Epithelial cell of prostate (primary cell): ENCODE measurements around the gene EFCC1.

Experiments used
- DNase-seq: peaks from one replicate; pipeline ENCODE4 v3.0.0-alpha.2; 2011; ENCODE audit warnings: low read depth, low spot score
- H3K27ac ChIP-seq: fragments of 450-650 bp; 2 replicates; pipeline ENCODE4 v1.5.1; 2017; ENCODE audit warnings: mild to moderate bottlenecking

The EFCC1 gene

DNA sequence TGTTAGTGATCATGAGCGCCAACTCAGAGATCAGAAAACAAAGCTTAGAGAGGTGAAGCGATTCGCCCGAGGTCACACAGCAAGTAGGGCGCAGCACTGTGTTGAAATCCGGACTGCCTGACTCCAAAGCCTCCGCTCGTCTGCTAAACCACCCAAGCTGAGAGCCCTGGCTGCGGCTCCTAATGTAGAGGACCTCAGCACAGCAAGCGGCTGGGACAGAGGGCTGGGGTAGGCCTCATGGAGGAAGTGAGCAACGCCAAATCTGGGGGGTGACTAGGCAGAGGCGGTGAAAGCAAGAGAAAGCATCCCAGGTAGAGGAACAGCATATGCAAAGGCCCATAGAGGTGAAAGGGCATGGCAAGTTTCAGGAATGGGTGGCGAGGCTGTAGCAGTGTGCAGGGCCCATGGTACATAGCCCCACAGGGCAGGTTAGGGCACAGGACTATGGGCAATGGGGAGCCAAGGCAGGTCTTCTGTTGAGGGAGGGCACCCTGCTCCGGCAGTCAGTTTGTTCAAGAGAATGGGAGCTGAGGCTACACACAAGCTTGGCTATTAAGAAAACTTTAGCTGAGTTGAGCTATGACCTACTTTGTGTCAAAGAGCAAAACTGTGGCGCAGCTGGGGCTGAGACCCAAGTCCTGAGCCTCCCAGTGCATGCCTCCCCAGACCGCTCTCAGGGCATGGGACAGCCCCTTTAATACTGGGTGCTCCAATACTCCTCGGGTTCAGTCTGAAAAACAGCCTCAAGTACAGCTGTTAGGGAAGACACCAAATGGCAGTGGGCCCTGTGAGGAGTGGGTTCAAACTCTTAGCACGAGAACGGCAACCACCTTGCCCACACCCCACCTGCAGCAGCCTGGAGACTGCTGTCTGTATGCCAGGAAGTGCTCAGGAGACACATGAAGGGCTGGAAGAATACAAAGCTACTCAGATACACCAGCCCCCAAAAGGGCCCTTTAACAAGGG is 6.2 kb upstream of the EFCC1 start:
- no peak overlapping the region for H3K27ac ChIP-seq
- DNase-seq = no peak

DNA sequence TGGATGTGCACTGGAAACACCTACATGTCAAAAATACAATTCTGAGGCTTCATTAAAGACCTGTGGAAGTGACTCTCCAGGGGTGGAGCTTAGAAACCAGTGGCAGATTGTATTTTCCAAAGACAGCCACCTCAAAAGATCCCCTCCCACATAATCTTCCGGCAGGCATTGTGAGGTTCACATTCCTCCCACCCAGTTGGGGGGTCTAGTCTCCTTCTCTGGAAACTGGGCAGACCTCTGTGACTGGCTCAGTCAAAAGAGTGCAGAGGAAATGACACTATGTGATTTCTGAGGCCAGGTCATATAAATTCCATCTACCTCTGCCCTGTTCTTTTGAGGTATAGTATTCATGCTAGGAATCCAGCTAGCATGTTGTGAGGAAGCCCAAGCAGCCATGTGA is 5.4 kb upstream of the EFCC1 start:
- H3K27ac ChIP-seq = no peak overlapping the region

DNA sequence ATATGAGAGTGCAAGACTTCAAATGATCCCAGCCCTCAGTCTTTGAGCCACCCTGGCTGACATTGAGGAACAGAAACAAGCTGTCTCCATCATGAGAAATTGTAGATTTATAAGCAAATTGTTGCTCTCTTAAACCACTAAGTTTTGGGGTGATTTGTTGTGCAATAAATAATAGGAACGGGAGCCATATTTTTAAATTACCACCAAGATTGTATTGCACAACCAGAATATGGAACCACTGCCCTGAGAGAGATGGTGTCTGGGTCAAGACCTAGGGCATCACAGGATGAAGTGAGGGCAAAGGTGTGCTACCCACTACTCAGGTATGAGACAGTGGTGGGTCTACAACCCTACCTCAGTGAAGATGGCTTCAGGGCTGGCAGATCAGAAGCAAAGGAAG is 4.9 kb upstream of the EFCC1 start:
- no peak overlapping the region for H3K27ac ChIP-seq
- DNase-seq = no peak

More for the DNA sequence above, 5.4 kb upstream of the EFCC1 start:
- DNase-seq = no peak

DNA sequence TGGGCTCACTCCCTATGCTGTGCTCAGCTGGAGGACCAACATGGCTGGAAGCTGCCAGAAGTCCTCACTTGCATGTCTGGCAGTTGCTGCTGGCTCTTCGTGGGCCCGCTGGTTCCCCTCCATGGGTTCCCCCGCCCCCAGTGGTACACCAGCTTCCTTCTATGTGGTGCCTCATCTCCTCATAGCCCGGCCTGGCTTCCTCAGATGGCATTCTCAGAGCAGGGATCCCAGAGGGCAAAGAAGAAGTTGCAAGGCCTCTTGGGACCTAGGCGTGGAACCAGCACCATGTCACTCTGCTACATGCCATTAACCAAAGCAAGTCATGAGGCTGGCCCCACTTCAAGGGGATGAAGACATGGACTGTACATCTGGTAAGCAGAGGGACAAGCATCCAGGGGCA is 4.4 kb upstream of the EFCC1 start:
- DNase-seq = no peak
- H3K27ac ChIP-seq = no peak overlapping the region

DNA sequence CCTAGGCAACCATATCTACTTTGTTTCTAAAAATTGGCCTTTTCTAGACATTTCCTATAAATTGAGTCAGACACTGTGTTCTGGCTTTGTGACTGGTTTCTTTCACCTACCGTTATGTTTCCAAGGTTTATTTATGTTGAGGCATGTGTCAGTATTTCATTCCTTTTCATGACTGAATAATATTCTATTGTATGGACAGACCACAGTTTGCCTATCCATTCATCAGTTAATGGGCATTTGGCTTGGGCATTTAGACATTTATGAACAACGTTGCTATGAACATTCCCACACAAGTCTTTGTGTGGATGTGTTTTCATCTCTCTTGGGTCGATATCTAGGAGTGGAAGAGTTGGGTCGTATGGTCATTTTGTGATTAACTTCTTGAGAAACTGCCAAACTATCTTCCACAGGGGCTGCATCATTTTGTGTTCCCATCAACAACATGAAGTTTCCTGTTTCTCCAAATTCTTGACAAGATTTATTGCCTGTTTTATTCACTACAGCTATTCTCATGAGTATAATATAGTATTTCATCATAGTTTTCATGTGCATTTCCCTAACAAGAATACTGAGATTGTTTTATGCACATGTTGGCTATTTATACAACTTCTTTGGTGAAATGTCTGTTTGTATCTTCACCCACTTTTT is 3.5 kb upstream of the EFCC1 start:
- H3K27ac ChIP-seq = no peak overlapping the region
- DNase-seq = no peak

DNA sequence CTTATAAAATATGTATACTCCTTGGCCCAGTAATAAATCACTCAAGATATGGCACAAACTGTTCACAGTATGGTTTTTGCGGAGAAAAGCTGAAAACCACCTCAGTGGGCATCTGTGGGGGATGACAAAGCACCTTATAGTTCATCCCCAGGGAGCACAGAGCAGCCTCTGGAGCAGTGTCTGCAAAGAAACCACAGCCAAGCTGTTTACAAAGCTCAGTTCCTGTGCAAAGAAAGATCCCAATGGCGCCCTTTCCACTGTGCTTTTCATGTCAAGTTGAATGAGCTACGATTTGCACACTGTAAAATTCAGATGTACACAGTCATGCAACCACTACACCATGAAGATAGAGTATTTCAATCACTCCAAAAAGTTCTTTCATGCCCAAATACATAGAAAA is 2.5 kb upstream of the EFCC1 start:
- H3K27ac ChIP-seq = no peak overlapping the region
- DNase-seq = no peak

DNA sequence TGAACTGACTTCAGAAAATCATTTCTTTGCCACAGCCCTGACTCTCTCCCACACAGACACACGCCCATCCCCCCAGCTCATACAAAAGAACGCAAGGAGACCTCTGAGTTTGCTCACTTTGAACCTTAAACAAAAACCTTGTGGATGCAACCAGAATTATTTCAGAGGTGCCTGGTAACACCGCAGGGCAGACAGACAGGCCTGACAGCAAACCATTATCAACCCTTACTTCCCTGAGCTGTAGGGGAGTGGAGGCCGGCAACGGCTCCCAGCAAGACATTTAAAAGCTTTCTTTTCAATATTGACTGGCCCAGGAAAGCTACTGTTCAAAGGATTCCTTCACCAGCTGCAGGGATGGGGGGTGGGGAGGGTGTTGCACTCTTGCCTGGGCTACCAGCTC is 2.0 kb upstream of the EFCC1 start:
- no peak for DNase-seq
- no peak overlapping the region for H3K27ac ChIP-seq

DNA sequence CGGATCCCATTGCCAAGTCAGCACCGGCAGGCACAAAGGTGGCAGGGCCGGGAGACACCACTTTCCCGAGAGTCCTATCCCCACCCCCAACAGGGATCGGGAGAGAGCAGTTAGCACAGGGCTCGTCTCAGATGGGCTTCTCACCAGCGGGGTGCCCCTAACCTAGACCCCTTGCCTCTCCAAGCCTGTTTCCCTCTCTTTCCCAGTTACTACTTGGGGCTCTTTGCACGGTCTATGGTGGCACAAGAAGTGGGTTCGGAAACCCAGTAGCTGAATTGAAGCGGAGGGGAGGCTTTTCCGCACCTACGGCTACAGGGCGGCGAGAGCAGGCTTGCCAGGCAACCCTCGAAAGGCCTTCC is 383 bp upstream of the EFCC1 start:
- H3K27ac ChIP-seq = no peak overlapping the region
- DNase-seq = no peak

DNA sequence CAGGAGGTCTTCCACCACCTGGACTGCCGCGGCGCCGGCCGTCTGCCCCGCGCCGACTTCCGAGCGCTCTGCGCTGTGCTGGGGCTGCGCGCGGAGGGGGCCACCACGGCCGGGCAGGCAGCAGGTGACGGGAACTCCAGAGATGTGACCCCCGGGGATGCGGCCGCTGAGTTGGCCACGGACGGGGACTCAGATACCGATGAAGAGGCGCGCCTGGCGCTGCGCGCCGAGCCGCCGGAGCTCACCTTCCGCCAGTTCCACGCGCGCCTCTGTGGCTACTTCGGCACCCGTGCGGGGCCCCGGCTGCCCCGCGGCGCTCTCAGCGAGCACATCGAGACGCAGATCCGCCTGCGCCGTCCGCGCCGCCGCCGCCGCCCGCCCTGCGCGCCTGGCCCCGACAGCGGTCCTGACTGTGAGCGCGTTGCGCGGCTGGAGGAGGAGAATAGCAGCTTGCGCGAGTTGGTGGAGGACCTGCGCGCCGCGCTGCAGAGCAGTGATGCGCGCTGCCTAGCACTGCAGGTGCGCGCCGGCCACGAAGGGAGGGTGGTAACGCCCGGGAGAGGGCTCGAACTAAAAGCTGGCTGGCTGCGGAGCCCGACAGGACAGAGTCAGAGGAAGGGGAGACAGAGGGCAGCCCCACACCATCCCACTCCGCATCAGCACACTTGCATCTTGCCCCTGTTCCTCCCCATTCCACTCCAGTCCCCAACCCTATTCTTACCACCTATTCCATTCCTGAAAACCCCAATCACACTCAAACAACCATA is 885 bp downstream of the EFCC1 start:
- no peak for DNase-seq
- H3K27ac ChIP-seq = no peak overlapping the region

DNA sequence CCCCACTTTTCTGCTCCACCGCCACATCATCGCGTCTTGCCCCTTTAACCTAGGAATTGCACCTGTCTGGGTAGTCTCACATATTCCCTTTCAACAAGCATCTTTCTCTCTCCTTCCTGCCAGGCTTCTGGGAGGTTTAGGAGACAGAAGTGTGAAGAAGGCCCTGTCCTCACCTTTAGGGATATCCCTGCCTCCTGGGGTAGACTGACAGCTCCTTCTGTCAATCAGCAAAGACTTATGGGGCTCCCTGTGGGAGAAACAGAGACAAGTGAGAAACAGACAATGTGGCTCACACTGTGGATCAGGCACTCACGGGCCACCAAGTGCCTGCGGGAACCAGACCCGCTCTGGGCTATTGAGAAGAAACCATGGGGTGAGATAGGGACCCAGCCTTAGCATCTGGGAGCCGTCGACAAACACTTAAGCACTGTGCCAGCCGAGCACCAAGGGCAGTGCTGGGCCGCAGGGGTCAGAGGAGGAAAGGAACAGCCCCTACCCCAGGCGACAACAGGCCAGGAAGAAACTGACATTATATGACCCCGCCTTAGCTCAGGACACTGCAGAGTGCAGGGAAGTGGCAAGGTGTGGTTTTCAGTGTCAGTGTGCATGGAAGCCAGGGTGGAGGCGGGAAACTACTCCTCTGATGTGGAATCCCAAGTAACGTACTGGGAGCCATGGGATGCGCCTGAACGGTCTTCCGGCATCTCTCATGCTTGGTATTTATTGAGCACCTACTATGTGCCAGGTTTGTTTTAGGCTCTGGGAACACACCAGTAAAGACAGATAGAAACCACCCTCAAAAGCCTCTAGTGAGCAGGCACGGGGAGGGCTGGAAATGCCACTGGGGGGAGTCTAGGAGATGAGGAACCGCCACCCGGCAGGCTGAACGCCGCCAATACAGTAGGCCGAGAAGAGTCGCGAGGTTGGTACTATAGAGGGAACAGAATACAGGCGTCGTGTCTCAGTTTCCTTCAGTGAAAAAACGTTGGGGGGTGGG is 1.8 kb downstream of the EFCC1 start:
- H3K27ac ChIP-seq = no peak overlapping the region

DNA sequence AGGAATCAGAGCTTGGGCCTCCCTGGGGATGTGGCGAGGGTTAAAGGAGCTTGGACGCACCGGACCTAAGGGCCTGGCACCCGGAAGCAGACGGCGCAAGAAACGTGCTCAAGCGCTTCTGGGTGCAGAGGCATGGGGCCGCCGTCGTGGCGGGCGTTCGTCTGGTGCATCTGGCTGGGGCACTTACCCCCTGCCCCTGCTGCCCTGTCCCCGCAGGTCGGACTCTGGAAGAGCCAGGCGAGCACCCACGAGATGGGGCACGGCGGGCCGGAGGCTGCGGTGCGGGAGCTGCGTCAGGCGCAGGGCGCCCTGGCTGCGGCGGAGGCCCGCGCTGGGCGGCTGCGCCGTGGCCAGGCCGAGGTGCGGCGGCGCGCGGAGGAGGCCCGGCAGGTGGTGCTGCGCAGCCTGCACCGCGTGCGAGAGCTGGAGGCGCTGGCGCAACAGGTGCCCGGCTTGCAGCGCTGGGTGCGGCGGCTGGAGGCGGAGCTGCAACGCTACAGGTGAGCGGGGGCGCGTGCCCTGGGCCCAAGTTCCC is 2.5 kb downstream of the EFCC1 start:
- no peak for DNase-seq

More for the DNA sequence above, 1.8 kb downstream of the EFCC1 start:
- no peak for DNase-seq

DNA sequence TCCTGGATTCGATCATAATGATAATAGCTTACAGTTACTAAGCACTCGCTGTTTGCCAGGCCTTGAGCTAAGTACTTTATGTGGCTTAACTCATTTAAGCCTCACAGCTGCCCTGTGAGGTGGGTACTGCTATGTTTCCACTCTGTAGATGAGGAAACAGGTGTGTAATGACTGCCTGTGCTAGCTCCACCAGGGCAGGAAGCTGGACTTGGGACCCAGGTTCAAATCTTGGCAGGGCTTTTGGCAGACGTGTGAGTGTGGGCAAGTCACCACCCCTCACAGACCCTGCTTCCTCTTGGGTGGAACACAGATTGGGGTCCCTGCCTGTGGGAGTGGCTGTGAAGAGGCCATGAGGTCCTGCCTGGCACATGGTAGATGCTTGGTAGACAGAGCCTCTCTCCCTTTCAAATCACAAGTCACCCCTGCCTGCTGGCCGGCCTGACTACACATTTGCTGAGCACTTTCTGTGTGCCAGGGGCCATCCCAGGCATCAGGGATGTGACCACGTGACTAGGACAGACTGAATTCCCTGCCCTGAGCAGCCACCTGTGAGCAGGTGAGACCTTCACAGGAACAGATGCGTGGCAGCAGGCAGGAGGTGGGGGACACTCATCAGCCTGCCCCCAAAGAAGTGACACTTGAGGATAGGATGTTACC is 3.7 kb downstream of the EFCC1 start:
- DNase-seq = no peak
- H3K27ac ChIP-seq = no peak overlapping the region

More for the DNA sequence above, 2.5 kb downstream of the EFCC1 start:
- H3K27ac ChIP-seq = no peak overlapping the region

DNA sequence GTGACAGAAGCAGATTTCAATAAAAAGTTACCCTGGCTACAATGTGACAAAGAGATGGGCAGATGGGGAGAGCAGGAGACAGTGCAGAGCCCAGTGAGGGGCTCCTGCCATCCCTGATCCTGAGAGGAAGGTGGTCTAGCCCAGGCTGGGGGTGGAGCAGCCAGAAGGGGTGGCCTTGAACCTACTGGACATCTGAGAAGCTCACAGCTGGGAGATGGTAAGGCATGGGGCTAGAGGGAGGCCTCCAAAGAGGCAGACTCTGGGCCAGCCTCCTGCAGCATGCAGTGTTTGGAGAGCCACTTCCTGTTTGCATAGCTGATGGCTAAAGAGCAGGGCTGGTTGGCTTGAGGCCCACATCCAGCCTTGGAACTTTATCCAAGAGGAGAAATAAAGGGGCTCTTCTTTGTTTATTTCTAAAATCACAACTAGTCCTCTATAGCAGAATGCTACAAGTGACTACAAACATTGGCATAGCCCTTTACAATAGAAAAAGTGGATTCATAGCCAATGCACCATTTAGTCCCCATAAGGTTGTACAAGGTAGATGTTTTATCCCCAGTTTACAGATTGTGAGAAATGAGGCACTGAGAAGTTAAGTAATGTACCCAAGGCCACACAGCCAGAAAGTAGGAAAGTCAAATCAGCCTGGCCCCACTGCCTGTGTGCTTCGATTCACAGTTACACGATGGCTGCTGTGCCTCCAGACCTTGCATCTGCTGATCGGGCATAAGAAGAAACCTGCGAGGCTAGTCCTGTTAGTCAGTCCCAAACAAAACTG is 4.6 kb downstream of the EFCC1 start:
- DNase-seq = no peak
- no peak overlapping the region for H3K27ac ChIP-seq

DNA sequence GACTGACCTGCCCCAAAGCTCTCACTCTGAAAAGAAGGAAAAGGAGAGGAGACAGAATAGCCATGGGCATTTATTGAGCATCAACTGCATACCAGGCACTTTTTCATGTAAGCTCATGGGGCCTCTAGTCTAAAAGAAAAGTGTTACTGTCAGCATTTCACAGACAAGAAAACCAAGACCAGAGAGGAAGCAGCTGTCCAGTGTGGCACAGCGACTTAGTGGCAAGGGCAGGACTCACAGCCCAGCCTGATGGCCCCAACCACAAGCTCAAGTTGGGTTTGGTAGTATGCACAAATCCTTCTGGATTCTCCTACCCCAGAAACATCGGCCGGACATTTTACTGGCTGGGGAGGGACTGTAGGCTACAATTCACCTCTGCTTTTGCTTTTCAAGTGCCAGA is 5.8 kb downstream of the EFCC1 start:
- H3K27ac ChIP-seq = no peak overlapping the region

DNA sequence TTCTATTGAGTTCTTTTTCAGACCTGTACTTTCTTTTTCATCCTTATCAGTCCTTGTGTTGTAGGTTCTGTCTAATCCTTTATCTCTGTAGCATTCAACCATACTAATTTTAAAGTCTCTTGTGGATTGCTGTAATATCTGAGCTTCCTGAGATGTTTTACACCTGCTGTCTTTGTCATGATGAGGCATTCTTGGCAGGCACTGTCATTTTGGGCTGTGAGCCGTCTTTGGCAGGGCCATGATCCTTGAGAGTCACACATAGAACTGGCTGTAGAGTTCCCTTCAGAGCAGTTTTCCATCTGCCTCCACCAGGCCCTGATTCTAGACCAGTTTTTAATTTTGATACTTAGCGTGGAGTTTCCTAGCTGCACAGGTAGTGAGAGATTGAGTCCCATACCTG is 6.7 kb downstream of the EFCC1 start:
- no peak for DNase-seq
- H3K27ac ChIP-seq = no peak overlapping the region

More for the DNA sequence above, 5.8 kb downstream of the EFCC1 start:
- DNase-seq = no peak

DNA sequence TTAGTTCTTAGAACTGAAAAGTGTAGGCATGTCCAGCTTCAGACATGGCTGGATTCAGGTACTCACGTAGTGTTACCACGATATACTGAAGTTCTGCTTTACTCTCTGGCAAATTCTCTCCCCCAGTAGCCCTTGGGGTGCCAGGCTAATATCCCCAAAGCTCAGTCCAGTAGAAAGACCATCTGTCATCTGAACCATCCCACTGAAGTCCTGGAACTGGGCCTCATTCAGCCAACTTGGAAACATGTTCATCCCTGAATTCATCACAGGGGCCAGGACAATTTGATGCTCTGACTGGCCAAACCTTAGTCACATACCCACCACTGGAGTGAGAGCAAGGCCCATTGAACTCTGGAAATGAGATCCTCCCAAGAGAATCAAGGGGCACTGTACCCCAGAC is 8.2 kb downstream of the EFCC1 start:
- DNase-seq = no peak
- no peak overlapping the region for H3K27ac ChIP-seq

DNA sequence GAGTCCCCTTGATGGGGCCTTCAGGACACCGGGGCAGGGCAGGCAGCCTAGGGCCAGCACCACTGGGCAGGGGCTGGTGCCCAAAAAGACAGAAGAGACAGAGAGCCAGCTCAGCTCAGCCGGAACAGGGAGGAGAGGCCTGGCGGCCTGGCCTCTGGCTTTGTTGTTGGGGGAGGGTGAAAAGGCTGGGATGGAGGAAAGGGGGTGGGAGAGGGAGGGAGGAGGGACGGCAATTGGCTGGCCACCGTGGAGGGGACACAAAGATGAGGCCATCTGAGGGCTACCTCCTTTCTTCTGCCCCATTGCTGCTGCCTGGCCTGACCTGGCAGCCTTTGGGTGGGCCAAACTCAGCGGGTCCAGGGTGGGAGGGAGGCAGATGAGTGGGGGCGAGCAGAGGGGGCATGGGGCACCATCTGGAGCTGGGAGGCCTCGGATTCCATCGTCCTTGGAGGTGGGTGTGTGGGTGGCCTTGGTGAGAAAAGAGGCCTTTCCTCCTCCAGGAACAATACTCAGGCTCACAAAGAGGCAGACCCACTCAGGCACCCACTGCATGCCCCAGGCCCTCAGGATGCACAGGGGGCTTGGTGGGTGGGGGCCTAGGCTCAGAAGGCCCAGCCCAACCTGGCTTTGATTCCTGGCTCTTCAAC is 9.3 kb downstream of the EFCC1 start:
- no peak for DNase-seq
- no peak overlapping the region for H3K27ac ChIP-seq

DNA sequence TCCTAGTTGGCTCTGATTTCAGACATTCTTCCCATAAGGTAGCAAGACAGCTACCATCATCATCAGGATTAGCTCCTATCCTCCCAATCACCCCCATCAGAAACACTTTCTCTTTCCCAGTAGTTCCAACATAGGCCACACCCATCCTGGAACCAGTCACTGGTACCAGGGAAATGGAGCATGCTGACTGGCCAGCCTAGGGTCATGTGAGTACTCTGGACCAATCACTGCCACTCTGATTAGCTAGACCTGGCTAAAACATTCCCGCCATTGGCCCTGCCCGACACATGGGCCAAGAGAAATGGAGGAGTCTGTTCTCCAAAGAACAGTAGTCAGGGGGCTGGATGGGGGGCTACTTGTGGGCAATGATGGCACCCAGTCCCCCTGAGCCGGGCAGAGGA is 12.4 kb downstream of the EFCC1 start:
- no peak overlapping the region for H3K27ac ChIP-seq

More for the DNA sequence above, 12.4 kb downstream of the EFCC1 start:
- DNase-seq = no peak
